ENCODE data around the gene CATSPERB.
"Not testable (repeated sequence)": the region's sequence is repeated elsewhere in the genome, so short reads cannot be mapped to it uniquely, and the experiment has no call there.

CATSPERB gene

GRCh38 chr14:91732439-91732838, 553 bp upstream of the CATSPERB start:
- DNase-seq (ENCODE audit: low read depth), result no peak

DNA sequence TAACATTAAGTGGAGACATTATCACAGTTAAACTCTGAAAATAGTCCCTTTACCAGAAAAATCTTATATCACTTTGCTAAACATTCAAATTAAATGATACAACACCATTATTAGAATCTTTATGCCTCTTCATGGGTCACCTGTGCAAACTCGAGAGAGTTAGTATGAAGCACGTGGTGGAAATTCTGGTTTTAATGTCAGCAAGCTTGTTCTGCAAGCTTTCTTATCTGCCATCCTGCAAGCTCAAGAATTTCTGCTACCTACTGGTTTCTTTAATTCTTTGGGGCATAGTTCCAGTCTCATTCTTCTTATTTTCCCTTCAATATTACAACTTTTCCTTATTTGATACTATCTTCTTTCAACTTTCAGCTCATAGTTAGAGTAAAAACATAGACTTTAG, 868 bp downstream of the CATSPERB start:
- no peak for DNase-seq (ENCODE audit: low read depth)

DNA sequence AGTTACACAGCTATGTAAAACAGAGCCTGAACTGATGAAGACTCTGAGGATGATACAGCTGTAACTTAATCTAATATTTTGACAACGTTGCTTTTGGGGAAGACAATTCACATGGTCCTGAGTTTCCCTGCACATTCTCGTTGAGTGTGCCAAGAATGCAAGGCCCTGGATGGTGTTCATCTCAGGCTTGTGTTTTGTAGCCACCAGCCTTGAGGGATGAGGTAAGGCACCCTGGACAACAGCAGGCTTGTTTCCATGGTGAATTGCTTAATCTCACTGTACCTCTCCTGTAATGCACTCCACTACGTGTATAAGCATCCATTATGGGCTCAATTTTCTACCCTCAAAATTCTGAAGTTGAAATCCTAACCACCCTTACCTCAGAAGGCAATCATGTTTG, 2.1 kb downstream of the CATSPERB start:
- DNase-seq (ENCODE audit: low read depth), result no peak

- DNase-seq (ENCODE audit: low read depth), result no peak
Measured at GRCh38 chr14:91728616-91729183, 3.2 kb downstream of the CATSPERB start.

DNA sequence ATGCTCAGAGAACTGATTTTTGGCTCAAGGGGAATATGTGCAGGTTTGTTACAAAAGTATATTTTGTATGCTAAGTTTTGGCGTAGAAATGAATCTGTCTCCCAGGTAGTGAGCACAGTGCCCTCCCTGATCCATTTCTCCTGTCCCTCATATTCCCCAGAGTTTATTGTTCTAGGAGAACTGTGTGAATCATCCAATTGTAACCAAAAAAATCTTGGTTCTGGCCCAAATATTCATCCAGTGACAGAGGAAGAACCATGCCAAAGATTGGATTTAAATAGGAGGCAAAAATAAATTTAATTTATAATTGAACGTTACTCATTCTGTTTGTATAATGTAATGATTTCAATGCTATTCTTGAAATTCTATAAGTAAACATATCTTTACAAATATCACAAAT, 4.8 kb downstream of the CATSPERB start:
- no peak for DNase-seq (ENCODE audit: low read depth)

DNA sequence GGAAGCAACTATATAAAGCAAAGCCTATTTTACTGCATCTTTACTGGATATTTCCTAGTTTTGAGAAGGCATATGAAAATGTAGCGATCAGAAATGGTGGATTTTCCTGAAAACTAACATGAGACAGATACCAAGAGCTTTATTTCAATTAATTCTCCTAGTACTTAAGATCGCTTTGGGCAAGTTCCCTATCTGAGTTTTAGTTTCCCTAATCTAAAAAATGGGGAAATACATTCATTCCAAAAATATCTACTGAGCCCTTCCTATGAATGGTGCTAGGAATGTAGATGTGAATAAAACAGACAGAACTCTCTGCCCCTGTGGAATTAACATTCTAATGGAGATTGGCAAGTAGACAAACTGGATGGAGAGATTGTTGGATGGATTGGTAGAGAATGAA, 8.4 kb downstream of the CATSPERB start:
- DNase-seq (ENCODE audit: low read depth), result no peak

DNA sequence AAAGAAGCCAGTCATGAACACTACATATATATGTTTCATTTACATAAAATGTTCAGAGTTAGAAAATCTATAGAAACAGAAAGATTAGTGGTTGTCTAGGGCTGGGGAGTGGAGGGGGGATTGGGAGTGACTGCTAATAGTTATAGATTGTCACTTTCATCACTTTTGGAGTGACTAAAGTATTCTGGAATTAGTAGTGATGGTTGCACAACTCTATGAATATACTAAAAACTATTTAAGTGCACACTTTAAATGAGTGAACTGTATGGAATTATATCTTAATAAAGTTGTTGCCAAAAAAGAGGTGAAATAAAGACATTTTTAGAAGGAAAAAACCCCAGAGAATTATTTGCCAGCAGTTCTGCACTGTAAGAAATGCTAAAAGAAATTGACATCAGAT, 9.5 kb downstream of the CATSPERB start:
- DNase-seq (ENCODE audit: low read depth), result no peak

DNA sequence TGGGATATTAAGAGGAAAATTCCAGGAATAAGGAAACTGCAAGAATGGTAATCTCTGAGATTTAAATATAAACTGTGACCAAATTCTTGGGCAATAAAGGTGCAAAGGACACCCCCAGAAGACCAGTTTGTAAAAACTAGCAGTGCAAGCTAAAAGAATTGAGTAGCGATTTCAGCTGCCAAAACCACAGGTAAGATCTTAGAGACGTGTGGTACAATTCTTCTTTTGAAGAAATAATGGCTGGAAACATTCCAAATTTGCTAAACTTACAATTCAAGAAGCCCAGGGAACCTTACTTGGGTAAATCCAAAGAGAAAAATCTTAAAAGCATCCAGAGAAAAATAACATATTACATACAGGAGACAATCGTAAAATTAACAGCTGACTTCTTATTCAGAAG, 12.0 kb downstream of the CATSPERB start:
- no peak for DNase-seq (ENCODE audit: low read depth)

DNA sequence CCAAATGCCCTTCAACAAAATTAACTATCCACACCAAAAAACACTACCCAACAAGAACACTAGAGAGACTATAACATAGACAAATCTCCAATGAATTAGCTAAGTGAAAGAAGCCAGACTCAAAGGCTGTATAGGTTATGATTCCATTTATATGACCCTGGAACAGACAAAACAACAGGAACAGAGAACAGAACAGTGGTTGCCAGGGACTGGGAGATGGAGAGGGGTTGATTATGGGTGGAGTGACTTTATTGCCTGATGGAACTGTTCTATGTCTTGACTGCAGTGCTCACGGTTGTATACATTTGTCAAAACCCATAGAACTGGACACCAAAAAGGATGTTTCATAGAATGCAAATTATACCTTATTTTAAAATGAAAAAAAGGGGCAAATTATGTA, 14.9 kb downstream of the CATSPERB start:
- DNase-seq (ENCODE audit: low read depth), result no peak

- no peak for DNase-seq (ENCODE audit: low read depth)
Measured at GRCh38 chr14:91714805-91715204, 17.1 kb downstream of the CATSPERB start.

DNA sequence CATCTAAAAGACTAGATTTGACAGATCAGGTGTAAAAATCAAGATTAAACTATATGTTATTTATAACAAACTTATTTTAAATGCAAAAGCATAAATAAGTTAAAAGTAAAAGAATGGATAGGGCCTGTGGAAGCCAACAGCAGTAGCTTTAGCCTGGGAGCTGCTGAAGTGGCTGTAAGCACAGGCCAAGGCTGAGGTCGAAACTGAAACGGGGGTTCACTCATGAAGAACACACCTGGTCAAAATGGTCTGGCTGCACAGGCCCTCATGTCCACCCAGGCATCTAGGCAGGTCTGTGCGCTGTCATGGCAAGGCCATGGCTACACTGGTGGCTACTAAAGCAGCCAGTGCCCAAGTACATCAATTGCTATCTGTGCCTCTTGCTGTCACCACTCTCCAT, 23.1 kb downstream of the CATSPERB start:
- no peak for DNase-seq (ENCODE audit: low read depth)

DNA sequence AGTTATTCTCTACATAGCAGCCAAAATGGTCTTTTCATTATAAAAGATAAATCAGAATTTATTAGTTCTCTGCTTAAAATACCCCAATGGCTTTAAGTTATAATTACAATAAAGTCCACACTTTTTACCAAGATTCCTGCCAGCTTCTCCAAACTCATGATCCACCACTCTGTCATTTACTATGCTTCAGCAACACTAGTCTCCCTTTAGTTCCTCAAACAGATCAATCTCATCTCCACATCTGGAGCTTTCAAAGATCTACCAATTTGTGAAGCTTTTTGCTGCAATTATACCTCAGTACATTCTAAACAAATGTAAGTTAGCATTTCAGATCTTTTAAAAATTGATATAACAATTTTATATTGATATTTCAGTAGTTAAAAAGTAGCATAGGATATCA, 24.9 kb downstream of the CATSPERB start:
- no peak for DNase-seq (ENCODE audit: low read depth)

DNA sequence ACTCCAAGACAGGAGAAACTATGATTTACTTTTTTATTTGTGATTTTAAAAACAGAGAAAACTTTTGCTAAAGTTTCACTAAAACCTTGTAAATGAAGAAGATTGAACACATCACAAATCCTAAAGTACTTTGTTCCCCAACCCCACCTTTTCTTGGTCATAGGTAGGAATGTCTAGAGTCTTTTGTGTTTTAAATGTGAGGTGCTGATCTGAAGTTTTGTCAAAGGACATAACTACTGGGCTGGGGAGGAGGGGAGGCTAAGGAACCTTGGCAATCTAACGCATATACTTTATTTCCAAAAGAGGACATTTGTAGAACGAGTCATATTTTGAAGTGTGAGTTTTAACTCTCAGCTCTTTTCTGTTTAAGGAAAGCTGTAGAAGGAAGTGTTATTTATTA, 37.2 kb downstream of the CATSPERB start:
- no peak for DNase-seq (ENCODE audit: low read depth)

DNA sequence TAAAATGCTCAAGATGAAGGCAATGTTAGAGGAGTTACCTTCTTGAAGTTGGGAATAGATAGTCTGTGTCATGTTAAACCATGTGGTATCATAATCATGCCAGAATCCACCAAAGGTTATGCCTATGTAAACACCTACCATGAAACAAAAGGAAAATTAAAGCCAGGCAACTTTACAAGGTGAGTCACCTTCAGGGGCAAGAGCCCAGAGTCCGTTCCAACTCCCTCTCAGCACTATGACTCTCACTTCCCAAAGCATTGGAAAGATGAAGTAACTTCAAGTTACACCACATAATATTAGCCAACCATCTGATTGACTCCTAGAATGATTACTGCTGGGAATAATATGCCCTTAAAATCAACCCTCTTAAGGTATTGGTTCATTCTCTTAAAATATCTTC, 38.5 kb downstream of the CATSPERB start:
- no peak for DNase-seq (ENCODE audit: low read depth)

DNA sequence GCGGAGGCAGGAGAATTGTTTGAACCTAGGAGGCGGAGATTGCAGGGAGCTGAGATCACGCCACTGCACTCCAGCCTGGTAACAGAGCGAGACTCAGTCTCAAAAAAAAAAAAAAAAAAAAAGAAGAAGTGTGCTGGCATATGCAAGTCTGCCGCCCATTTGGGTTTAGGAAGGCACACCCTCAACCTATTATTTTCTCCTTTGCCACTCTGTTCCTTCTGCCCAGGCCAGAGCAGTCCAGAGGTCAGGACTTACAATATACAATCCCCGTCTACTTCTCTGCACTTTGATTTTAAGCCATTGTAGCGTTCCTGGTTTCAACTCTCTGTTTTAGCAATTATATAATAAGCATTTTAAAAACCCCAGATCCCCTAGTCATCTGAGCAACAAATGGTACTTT, 39.8 kb downstream of the CATSPERB start:
- no peak for DNase-seq (ENCODE audit: low read depth)

DNA sequence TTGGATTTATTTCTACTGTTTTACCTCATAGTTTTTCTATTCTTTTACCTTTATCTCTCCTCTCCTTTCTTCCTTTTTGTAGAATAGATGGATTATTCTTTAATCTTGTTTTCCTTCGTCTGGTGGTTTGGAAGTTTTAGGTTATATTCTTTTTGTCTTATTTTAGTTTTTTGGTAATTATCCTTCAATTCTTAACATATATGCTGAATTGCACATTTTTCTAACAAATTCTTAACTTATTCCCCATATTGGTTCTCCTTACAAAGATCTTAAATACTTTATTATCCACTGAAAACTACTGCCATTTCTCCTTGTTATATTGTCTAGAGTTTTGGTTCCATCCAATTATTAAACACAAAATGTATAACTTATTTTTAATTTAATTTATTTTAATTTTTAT, 42.3 kb downstream of the CATSPERB start:
- DNase-seq (ENCODE audit: low read depth), result no peak

DNA sequence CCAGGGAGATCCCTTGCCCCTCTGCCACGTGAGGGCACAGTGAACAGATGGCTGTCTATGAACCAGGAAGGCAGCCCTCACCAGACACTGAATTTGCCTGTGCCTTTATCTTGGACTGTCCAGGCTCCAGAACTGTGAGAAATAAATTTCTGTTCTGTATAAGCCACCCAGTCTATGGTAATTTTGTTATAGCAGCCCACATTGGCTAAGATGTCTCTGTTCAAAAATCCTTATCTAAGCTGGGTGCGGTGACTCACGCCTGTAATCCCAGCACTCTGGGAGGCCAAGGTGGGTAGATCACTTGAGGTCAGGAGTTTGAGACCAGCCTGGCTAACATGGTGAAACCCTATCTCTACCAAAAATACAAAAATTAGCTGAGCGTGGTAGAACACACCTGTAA, 44.5 kb downstream of the CATSPERB start:
- DNase-seq (ENCODE audit: low read depth), result not testable (repeated sequence)

GRCh38 chr14:91685600-91685999, 46.3 kb downstream of the CATSPERB start:
- no peak for DNase-seq (ENCODE audit: low read depth)

GRCh38 chr14:91681893-91682563, 49.9 kb downstream of the CATSPERB start:
- no peak for DNase-seq (ENCODE audit: low read depth)

GRCh38 chr14:91681118-91681517, 50.8 kb downstream of the CATSPERB start:
- DNase-seq (ENCODE audit: low read depth), result no peak

DNA sequence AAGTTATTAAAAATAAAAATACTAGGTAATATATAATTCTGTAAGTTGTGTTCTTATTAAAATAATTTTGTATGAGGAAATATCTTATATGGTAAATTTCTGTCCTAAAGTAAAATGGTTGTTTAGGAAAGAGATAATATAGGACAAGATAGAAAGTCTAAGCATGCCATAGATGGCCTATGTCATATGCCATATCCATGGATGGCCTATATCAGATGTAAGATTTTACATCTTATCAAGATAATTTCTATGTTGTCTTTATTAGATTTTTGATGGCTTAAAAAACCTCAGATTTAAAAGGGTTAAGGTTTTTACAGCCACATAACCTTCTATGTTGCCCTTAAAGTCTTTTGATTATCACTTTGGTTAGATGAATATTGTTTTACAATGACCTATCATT, 52.6 kb downstream of the CATSPERB start:
- DNase-seq (ENCODE audit: low read depth), result no peak

GRCh38 chr14:91677687-91678086, 54.2 kb downstream of the CATSPERB start:
- DNase-seq (ENCODE audit: low read depth), result not testable (repeated sequence)

- DNase-seq (ENCODE audit: low read depth), result no peak
Measured at GRCh38 chr14:91674911-91675310, 57.0 kb downstream of the CATSPERB start.

- DNase-seq (ENCODE audit: low read depth), result no peak
Measured at GRCh38 chr14:91669867-91670266, 62.0 kb downstream of the CATSPERB start.
